Sciatic nerve (tissue), 2 donors: ENCODE data around the gene VSIG10L2. TPM values are rescaled to one million over a fixed set of nuclear protein-coding genes. Genes with fewer than 3 reads are reported as not detected.

ENCODE experiments used
- ATAC-seq: fragments of 200-7000 bp; cut with Tn5 transposase; one replicate; pipeline ENCODE4 v1.9.1; 2020; ENCODE audit warnings: mild to moderate bottlenecking, moderate library complexity
- DNase-seq: peaks from one replicate; pipeline ENCODE4 v3.0.0-alpha.2; 2020; ENCODE audit warnings: low spot score
- intact Hi-C: fragments of 100-400 bp; cut with DNase I; formaldehyde crosslinking; loops from one replicate; pipeline ENCODE4 v1.14.2; 2022
- total RNA-seq: library from RNA; stranded (reverse); fragmentation: NEBNext Ultra II Directional; extraction: Animal tissue kit (Norgen Biotek cat#: 25700); gene quantifications from one replicate; pipeline ENCODE4 v1.2.1, GENCODE V29; 2021
- donor health status: DM: no; HTN: no; CAD: no.
- donor health status: DM: no; HTN: no; CAD: no.

The VSIG10L2 gene
- total RNA-seq, 1 donor from 2014 or later: not detected

DNA sequence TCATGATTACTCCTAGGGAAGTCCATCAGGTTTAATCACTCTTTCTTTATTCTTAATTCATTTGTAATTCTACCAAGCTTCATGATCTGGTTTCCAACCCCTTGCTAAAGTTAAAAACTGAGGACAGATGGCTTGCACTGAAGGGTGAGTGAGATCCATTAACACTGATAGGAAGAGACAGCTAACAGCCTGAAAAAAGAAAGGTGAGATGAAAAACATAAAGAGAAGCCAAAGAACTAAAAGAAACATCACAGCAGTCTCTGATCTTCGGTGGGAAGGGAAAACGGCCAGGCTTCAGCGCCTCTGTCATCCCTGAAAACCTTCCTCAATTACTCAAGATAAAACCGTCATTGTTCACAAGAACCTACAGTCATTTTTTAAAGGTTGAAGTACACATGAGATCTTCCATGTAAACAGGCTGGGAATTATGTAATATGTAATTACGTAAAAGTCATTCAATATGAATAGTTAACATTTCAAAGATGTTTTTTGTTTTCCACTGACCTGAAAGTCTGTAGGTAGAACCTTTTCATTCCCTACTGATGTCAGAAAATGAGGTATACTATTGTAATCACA lies 41.3 kb downstream of the VSIG10L2 start:
- intact Hi-C loops: no loop called here
- DNase-seq (no peak), ATAC-seq (no peak)

GRCh38 chr11:125990244-125990643 lies 44.4 kb downstream of the VSIG10L2 start:
- intact Hi-C loops: no loop called here
- ATAC-seq: peak; percentile 91
- DNase-seq: no peak

GRCh38 chr11:125992893-125993292 lies 47.0 kb downstream of the VSIG10L2 start:
- ATAC-seq: no peak
- intact Hi-C loops: no loop called here
- DNase-seq: no peak

DNA sequence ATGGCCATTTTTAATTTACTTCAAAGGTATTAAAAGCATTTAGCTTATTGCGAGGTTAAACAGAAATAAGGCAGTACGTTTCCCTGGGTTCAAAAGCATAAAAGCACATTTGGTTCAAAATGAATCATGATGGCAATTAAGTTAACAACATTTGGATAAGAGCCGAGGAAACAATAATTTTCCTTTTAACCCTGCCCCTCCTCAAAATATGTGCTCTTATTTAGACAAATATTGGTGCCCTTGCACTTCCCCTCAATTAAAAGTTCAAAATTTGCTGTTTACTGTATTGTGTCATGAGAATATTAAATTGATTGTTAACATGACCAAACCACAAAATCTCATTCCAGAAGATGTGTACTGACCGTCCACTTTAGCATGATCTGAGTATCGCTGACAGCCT lies 48.7 kb downstream of the VSIG10L2 start:
- ATAC-seq (no peak), DNase-seq (no peak)
- intact Hi-C loops: no loop called here

GRCh38 chr11:125995313-125995712 lies 49.5 kb downstream of the VSIG10L2 start:
- DNase-seq: no peak
- no peak for ATAC-seq
- intact Hi-C loops: no loop called here

- DNase-seq (no peak), ATAC-seq (no peak)
- intact Hi-C loops: no loop called here
These were observed 52.4 kb downstream of the VSIG10L2 start for GRCh38 chr11:125998267-125998666.

DNA sequence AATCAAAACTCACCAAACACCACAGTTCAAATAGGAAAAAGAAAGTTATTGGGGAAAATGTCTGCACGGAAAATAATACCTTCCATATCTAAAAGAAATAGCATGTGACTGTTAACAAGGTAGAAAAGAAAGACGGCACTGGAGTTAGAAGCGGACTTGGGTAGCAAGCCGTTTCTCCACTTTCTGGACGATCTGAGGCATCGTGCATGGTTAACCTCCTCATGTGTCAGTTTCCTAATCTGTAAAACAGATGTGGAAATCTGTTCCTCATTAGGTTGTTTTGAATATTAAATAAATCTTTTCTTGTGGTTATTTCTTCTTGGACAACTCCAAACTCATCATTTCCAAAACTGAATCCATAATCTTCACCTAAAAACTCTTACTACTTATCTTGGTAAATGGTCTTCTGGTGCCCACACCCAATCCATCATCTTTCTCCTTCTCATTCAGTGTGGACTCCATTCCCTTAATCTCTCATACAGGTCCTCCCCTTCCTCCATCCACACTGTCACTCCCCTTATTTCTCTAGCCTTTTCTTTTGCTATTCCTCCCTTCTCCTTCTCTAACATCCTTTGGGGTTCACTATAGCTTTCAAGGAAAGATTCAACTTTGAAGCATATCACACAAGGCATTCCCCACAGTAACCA lies 53.5 kb downstream of the VSIG10L2 start:
- intact Hi-C loops: no loop called here
- peak; percentile 86 for ATAC-seq
- no peak for DNase-seq

DNA sequence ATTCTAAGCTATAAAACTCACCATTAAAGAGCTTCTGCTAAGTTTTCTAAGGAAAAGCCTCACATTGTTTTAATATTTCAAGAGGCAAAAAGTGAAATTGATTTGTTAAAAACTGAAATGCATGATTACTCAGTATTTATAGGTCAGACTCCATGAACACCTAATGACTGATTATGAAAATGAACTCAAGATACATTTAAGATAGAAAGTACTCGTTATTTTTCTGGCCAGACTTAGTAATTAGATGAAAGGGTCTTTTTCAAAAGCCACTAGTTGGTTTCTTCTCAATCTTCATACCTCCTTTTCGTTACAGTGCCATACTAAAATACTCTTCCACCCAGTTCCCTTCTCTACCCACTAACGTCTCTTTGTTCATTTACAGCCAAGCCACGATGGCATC lies 56.3 kb downstream of the VSIG10L2 start:
- DNase-seq: no peak
- no peak for ATAC-seq
- intact Hi-C loops: no loop called here

Other genes starting within 250 kb of the VSIG10L2 start
- gene PATE1, start 199.8 kb upstream of the VSIG10L2 start, total RNA-seq: not detected
- not detected for gene PATE2, start 167.2 kb upstream of the VSIG10L2 start, total RNA-seq
- not detected for gene PATE3, start 157.9 kb upstream of the VSIG10L2 start, total RNA-seq
- gene PATE4, start 112.7 kb upstream of the VSIG10L2 start, total RNA-seq: not detected
- 4.1 TPM for gene HYLS1, start 58.4 kb upstream of the VSIG10L2 start, total RNA-seq
- 10.7 TPM for gene PUS3, start 42.8 kb upstream of the VSIG10L2 start, total RNA-seq
- gene DDX25, start 41.5 kb upstream of the VSIG10L2 start, total RNA-seq: 2.2 TPM
- gene CDON, start 116.8 kb downstream of the VSIG10L2 start, total RNA-seq: 29.4 TPM